GM12801 (cell line): ENCODE results near the gene KL.

Experiments
- CTCF ChIP-seq: IDR thresholded peaks from one replicate; pipeline ENCODE4 v1.5.1; 2011; ENCODE audit warnings: control low read depth; ENCODE audit not compliant: insufficient read length; ENCODE audit errors: extremely low read depth

The KL gene

GRCh38 chr13:33076001-33076992, 60.1 kb downstream of the KL start:
- no peak for TF ChIP-seq CTCF

GRCh38 chr13:33078263-33078662, 62.0 kb downstream of the KL start:
- no peak for TF ChIP-seq CTCF

- TF ChIP-seq CTCF: no peak
These were observed 63.7 kb downstream of the KL start for GRCh38 chr13:33079960-33080359.

- no peak for TF ChIP-seq CTCF
These were observed 64.9 kb downstream of the KL start for GRCh38 chr13:33080972-33081590.

- no peak for TF ChIP-seq CTCF
These were observed 65.4 kb downstream of the KL start for GRCh38 chr13:33081666-33082065.

- no peak for TF ChIP-seq CTCF
These were observed 66.8 kb downstream of the KL start for GRCh38 chr13:33083054-33083453.

GRCh38 chr13:33087091-33087490, 70.9 kb downstream of the KL start:
- no peak for TF ChIP-seq CTCF
